Chondrocyte (in vitro differentiated cells): ENCODE results near the gene CCDC83. TPM values are rescaled to one million over a fixed set of nuclear protein-coding genes. Genes with fewer than 3 reads are reported as not detected.

ENCODE experiments used
- DNase-seq: peaks from one replicate; pipeline ENCODE4 v3.0.0; 2021; ENCODE audit warnings: mixed read lengths, low spot score
- H3K27ac Mint-ChIP-seq: one replicate; pipeline ENCODE4 v1.8.0; 2021; ENCODE audit warnings: mild to moderate bottlenecking, moderate library complexity, mixed read lengths; ENCODE audit not compliant: unreplicated experiment
- H3K27me3 Mint-ChIP-seq: 2 replicates; pipeline ENCODE4 v1.8.0; 2021; ENCODE audit warnings: low read depth, mixed read lengths
- H3K36me3 Mint-ChIP-seq: 2 replicates; pipeline ENCODE4 v1.8.0; 2021; ENCODE audit warnings: low read depth, mixed read lengths
- H3K4me1 Mint-ChIP-seq: 2 replicates; pipeline ENCODE4 v1.8.0; 2021; ENCODE audit warnings: low read depth, mild to moderate bottlenecking, mixed read lengths
- H3K4me3 Mint-ChIP-seq: one replicate; pipeline ENCODE4 v1.8.0; 2021; ENCODE audit warnings: mild to moderate bottlenecking, moderate library complexity, mixed read lengths; ENCODE audit not compliant: unreplicated experiment
- H3K9me3 Mint-ChIP-seq: 2 replicates; pipeline ENCODE4 v1.8.0; 2021; ENCODE audit warnings: low read depth, mixed read lengths
- CTCF ChIP-seq: fragments of 200-600 bp; sonication (generic); IDR thresholded peaks from 2 replicates; pipeline ENCODE4 v1.5.0; 2021; ENCODE audit warnings: antibody characterized with exemption, mild to moderate bottlenecking, moderate library complexity
- total RNA-seq: library from RNA; stranded (reverse); gene quantifications from 3 replicates; pipeline ENCODE4 v1.2.1, GENCODE V29; 2021

Gene CCDC83
- total RNA-seq, 1 donor from 2014 or later = not detected

GRCh38 chr11:85866137-85866827, 11.1 kb downstream of the CCDC83 start:
- no peak for TF ChIP-seq CTCF
- Mint-ChIP-seq H3K4me1 (peaks cover 6% of the 10 kb centered on the region), H3K36me3 (no peaks in the 10 kb centered on the region)

GRCh38 chr11:85867751-85868150, 12.6 kb downstream of the CCDC83 start:
- no peaks in the 10 kb centered on the region for H3K36me3 Mint-ChIP-seq
- H3K4me1 Mint-ChIP-seq = peaks cover 6% of the 10 kb centered on the region
- DNase-seq = no peak
- no peaks in the 10 kb centered on the region for H3K27me3 Mint-ChIP-seq
- no peaks in the 10 kb centered on the region for H3K9me3 Mint-ChIP-seq
- peak overlapping the region; percentile 54 for H3K27ac Mint-ChIP-seq
- TF ChIP-seq CTCF = no peak
- H3K4me3 Mint-ChIP-seq = no peak overlapping the region

More at GRCh38 chr11:85866137-85866827, 11.1 kb downstream of the CCDC83 start:
- no peak for DNase-seq
- no peak overlapping the region for H3K27ac Mint-ChIP-seq
- no peak overlapping the region for H3K4me3 Mint-ChIP-seq
- H3K9me3 Mint-ChIP-seq = no peaks in the 10 kb centered on the region
- H3K27me3 Mint-ChIP-seq = no peaks in the 10 kb centered on the region

- no peak overlapping the region for H3K27ac Mint-ChIP-seq
- H3K4me3 Mint-ChIP-seq = no peak overlapping the region
- peaks cover 6% of the 10 kb centered on the region for H3K4me1 Mint-ChIP-seq
- TF ChIP-seq CTCF = no peak
- DNase-seq = no peak
- H3K27me3 Mint-ChIP-seq = no peaks in the 10 kb centered on the region
- H3K9me3 Mint-ChIP-seq = no peaks in the 10 kb centered on the region
- no peaks in the 10 kb centered on the region for H3K36me3 Mint-ChIP-seq
These were observed 14.6 kb downstream of the CCDC83 start for GRCh38 chr11:85869781-85870180.

- no peak overlapping the region for H3K27ac Mint-ChIP-seq
- H3K4me1 Mint-ChIP-seq = peaks cover 8% of the 10 kb centered on the region
- H3K4me3 Mint-ChIP-seq = no peak overlapping the region
- H3K36me3 Mint-ChIP-seq = no peaks in the 10 kb centered on the region
- no peak for DNase-seq
- H3K9me3 Mint-ChIP-seq = no peaks in the 10 kb centered on the region
- no peak for TF ChIP-seq CTCF
- H3K27me3 Mint-ChIP-seq = no peaks in the 10 kb centered on the region
These were observed 19.1 kb downstream of the CCDC83 start for GRCh38 chr11:85874265-85874664.

- Mint-ChIP-seq H3K9me3 (no peaks in the 10 kb centered on the region), H3K4me3 (no peak overlapping the region), H3K27ac (no peak overlapping the region), H3K27me3 (no peaks in the 10 kb centered on the region), H3K36me3 (no peaks in the 10 kb centered on the region), H3K4me1 (peaks cover 8% of the 10 kb centered on the region)
- no peak for DNase-seq
- no peak for TF ChIP-seq CTCF
These were observed 20.3 kb downstream of the CCDC83 start for GRCh38 chr11:85875505-85875904.
